GM12865 (cell line): ENCODE results near the gene GDF11.

ENCODE experiments used
- DNase-seq: peaks from one replicate; pipeline ENCODE4 v3.0.0; 2010; ENCODE audit warnings: low read depth
- H3K4me3 ChIP-seq: 2 replicates; pipeline ENCODE4 v1.5.1; 2011; ENCODE audit warnings: mild to moderate bottlenecking, low read depth, low read length, control low read depth
- CTCF ChIP-seq: IDR thresholded peaks from 2 replicates; pipeline ENCODE4 v1.5.1; 2011; ENCODE audit warnings: low read length, control low read depth, low read depth, inconsistent platforms; ENCODE audit not compliant: insufficient read depth; ENCODE audit errors: missing control alignments

GDF11 gene

GRCh38 chr12:55743406-55744339 is 751 bp downstream of the GDF11 start:
- peak overlapping the region; percentile 75 for H3K4me3 ChIP-seq
- DNase-seq: peak; percentile 84
- no peak for TF ChIP-seq CTCF

- H3K4me3 ChIP-seq: peak overlapping the region; percentile 75
- no peak for TF ChIP-seq CTCF
Measured at GRCh38 chr12:55744340-55745030, 1.6 kb downstream of the GDF11 start.

GRCh38 chr12:55745361-55746173 is 2.6 kb downstream of the GDF11 start:
- no peak for DNase-seq
- H3K4me3 ChIP-seq: no peak overlapping the region; the same call in 1 of the 2 replicates
- TF ChIP-seq CTCF: no peak

More at GRCh38 chr12:55744340-55745030, 1.6 kb downstream of the GDF11 start:
- DNase-seq: no peak

GRCh38 chr12:55746174-55746912 is 3.4 kb downstream of the GDF11 start:
- no peak overlapping the region for H3K4me3 ChIP-seq
- no peak for DNase-seq
- TF ChIP-seq CTCF: no peak

GRCh38 chr12:55746913-55747231 is 4.0 kb downstream of the GDF11 start:
- H3K4me3 ChIP-seq: no peak overlapping the region
- DNase-seq: no peak
- no peak for TF ChIP-seq CTCF
